GM23248 (cell line): ENCODE data around the gene TLE1.

Source experiments
- EZH2 ChIP-seq: fragments of 200-600 bp; sonication (generic); IDR thresholded peaks from 2 replicates; pipeline ENCODE4 v1.6.1; 2018; ENCODE audit warnings: antibody characterized with exemption, mild to moderate bottlenecking; ENCODE audit not compliant: insufficient read depth, poor library complexity, severe bottlenecking
- EZH2phosphoT487 ChIP-seq: fragments of 200-600 bp; sonication (generic); IDR thresholded peaks from 2 replicates; pipeline ENCODE4 v1.6.1; 2018; ENCODE audit warnings: antibody characterized with exemption, moderate library complexity, mild to moderate bottlenecking, low read depth; ENCODE audit not compliant: insufficient read depth

GRCh38 chr9:81666123-81666522 lies 23.2 kb downstream of the TLE1 start:
- TF ChIP-seq EZH2, result no peak
- no peak for TF ChIP-seq EZH2phosphoT487
